Measurements from ENCODE around the gene MYO1E. TPM values are rescaled to one million over a fixed set of nuclear protein-coding genes. Genes with fewer than 3 reads are reported as not detected.

MYO1E gene
- polyA plus RNA-seq, 1 donor from 2014 or later, result 0.38 TPM

DNA sequence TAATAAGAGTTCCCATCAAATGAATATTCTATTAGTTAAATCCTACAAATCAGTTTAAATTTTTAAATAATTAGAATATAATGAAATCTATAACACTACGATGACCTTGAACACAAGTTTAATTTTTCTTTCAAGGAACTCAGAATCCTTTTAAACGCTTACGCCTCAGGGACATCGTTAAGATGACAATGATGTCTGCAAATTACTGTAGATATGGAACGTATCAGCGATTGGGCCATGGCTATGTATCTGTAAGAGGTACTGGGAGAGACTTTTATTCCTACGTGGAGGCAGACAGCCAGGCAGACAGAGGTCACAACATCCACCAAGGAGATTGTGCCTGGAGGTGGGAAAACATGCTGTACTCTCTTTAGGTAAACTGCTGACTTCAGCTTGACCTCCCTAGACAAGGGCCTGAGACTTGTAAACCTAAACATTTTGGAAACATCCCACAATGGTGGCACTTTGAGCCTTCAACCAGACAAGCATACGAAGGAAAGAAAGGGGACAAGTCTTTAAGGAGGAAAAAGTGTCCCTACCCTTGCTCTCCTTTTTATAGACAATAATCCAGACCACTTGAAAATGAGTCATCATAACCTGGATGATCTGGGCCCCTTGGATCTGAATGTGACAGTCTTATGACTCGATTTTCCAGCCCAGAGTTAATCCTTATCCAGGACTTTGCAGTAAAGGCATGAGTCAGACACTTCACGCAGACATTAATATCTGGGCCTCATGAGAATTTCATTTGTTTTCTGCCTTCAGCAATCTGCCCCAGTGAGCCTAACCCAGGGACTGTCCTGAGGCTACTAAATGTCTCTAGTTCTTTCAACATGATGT lies 172.8 kb downstream of the MYO1E start:
- Histone ChIP-seq H3K4me3 (ENCODE audit: low read length) (no peak overlapping the region), H3K9me2 (ENCODE audit: insufficient read depth, low read length) (no peaks in the 10 kb centered on the region), H3K27me3 (ENCODE audit: insufficient read depth, low read depth, low read length) (no peaks in the 10 kb centered on the region), H3F3A (ENCODE audit: insufficient read depth, low read length, poor library complexity, severe bottlenecking) (no peaks in the 10 kb centered on the region), H2AFZ (ENCODE audit: low read depth, low read length) (no peak overlapping the region), H3K9ac (ENCODE audit: low read length) (no peak overlapping the region), H3K9me3 (ENCODE audit: low read length) (no peaks in the 10 kb centered on the region), H3K27ac (ENCODE audit: low read length) (no peak overlapping the region), H3K79me2 (replicated peaks; ENCODE audit: insufficient read depth, low read length) (no peaks in the 10 kb centered on the region), H4K20me1 (ENCODE audit: insufficient read depth) (no peaks in the 10 kb centered on the region), H3K36me3 (ENCODE audit: insufficient read depth, low read length) (no peaks in the 10 kb centered on the region), H3K4me2 (ENCODE audit: low read length) (no peak overlapping the region)
- TF ChIP-seq, protein P1, sequence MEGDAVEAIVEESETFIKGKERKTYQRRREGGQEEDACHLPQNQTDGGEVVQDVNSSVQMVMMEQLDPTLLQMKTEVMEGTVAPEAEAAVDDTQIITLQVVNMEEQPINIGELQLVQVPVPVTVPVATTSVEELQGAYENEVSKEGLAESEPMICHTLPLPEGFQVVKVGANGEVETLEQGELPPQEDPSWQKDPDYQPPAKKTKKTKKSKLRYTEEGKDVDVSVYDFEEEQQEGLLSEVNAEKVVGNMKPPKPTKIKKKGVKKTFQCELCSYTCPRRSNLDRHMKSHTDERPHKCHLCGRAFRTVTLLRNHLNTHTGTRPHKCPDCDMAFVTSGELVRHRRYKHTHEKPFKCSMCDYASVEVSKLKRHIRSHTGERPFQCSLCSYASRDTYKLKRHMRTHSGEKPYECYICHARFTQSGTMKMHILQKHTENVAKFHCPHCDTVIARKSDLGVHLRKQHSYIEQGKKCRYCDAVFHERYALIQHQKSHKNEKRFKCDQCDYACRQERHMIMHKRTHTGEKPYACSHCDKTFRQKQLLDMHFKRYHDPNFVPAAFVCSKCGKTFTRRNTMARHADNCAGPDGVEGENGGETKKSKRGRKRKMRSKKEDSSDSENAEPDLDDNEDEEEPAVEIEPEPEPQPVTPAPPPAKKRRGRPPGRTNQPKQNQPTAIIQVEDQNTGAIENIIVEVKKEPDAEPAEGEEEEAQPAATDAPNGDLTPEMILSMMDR (IDR thresholded peaks at IDR 0.05; ENCODE audit: poor library complexity, severe bottlenecking), result no peak
- TF ChIP-seq RAD21 (conservative IDR thresholded peaks at IDR 0.05), result no peak
- no peak for TF ChIP-seq EP300 (conservative IDR thresholded peaks at IDR 0.05; ENCODE audit: poor library complexity, severe bottlenecking)
- TF ChIP-seq EZH2 (IDR thresholded peaks at IDR 0.05; ENCODE audit: borderline replicate concordance, insufficient read depth, low read length, poor library complexity, severe bottlenecking), result no peak
- TF ChIP-seq SMC3 (conservative IDR thresholded peaks at IDR 0.05; ENCODE audit: poor library complexity), result no peak
- TF ChIP-seq TAF1 (IDR thresholded peaks at IDR 0.05; ENCODE audit: low read depth), result no peak
- no peak for TF ChIP-seq POLR2AphosphoS5 (IDR thresholded peaks at IDR 0.05)
- TF ChIP-seq, protein P2, sequence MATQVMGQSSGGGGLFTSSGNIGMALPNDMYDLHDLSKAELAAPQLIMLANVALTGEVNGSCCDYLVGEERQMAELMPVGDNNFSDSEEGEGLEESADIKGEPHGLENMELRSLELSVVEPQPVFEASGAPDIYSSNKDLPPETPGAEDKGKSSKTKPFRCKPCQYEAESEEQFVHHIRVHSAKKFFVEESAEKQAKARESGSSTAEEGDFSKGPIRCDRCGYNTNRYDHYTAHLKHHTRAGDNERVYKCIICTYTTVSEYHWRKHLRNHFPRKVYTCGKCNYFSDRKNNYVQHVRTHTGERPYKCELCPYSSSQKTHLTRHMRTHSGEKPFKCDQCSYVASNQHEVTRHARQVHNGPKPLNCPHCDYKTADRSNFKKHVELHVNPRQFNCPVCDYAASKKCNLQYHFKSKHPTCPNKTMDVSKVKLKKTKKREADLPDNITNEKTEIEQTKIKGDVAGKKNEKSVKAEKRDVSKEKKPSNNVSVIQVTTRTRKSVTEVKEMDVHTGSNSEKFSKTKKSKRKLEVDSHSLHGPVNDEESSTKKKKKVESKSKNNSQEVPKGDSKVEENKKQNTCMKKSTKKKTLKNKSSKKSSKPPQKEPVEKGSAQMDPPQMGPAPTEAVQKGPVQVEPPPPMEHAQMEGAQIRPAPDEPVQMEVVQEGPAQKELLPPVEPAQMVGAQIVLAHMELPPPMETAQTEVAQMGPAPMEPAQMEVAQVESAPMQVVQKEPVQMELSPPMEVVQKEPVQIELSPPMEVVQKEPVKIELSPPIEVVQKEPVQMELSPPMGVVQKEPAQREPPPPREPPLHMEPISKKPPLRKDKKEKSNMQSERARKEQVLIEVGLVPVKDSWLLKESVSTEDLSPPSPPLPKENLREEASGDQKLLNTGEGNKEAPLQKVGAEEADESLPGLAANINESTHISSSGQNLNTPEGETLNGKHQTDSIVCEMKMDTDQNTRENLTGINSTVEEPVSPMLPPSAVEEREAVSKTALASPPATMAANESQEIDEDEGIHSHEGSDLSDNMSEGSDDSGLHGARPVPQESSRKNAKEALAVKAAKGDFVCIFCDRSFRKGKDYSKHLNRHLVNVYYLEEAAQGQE (IDR thresholded peaks at IDR 0.05; ENCODE audit: borderline replicate concordance), result no peak
- TF ChIP-seq MXI1 (conservative IDR thresholded peaks at IDR 0.05; ENCODE audit: poor library complexity, severe bottlenecking), result no peak

DNA sequence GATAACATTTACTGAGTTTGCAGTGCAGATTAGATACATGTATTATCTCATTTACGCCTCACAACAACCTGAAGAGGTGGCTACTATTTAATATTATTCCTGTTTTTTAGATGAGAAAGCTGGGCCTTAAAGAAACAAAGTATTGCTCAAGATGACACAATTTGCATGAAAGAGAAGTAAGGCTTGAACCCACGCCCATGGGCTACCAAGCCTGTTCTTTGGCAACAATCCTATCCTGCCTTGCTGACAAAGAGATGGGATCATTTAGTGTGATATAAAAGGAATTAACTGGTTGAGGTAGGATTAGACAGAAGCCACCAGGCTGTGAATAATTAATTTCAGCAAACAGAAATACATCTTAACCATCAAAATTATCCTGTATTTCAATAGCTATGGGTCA lies 175.2 kb downstream of the MYO1E start:
- no peak overlapping the region for H3K9ac ChIP-seq (ENCODE audit: low read length)

More for the DNA sequence above, 175.2 kb downstream of the MYO1E start:
- Histone ChIP-seq H4K20me1 (ENCODE audit: insufficient read depth) (no peaks in the 10 kb centered on the region), H3K9me3 (ENCODE audit: low read length) (no peaks in the 10 kb centered on the region), H3K36me3 (ENCODE audit: insufficient read depth, low read length) (no peaks in the 10 kb centered on the region), H2AFZ (ENCODE audit: low read depth, low read length) (no peak overlapping the region), H3K9me2 (ENCODE audit: insufficient read depth, low read length) (no peaks in the 10 kb centered on the region), H3K4me3 (ENCODE audit: low read length) (no peak overlapping the region), H3K27ac (ENCODE audit: low read length) (no peak overlapping the region), H3F3A (ENCODE audit: insufficient read depth, low read length, poor library complexity, severe bottlenecking) (no peaks in the 10 kb centered on the region), H3K79me2 (replicated peaks; ENCODE audit: insufficient read depth, low read length) (no peaks in the 10 kb centered on the region), H3K4me2 (ENCODE audit: low read length) (no peak overlapping the region), H3K27me3 (ENCODE audit: insufficient read depth, low read depth, low read length) (no peaks in the 10 kb centered on the region)
- TF ChIP-seq POLR2AphosphoS5 (IDR thresholded peaks at IDR 0.05), result no peak
- no peak for TF ChIP-seq RAD21 (conservative IDR thresholded peaks at IDR 0.05)
- no peak for TF ChIP-seq TAF1 (IDR thresholded peaks at IDR 0.05; ENCODE audit: low read depth)
- TF ChIP-seq EP300 (conservative IDR thresholded peaks at IDR 0.05; ENCODE audit: poor library complexity, severe bottlenecking), result no peak
- TF ChIP-seq MXI1 (conservative IDR thresholded peaks at IDR 0.05; ENCODE audit: poor library complexity, severe bottlenecking), result no peak
- no peak for TF ChIP-seq SMC3 (conservative IDR thresholded peaks at IDR 0.05; ENCODE audit: poor library complexity)
- TF ChIP-seq EZH2 (IDR thresholded peaks at IDR 0.05; ENCODE audit: borderline replicate concordance, insufficient read depth, low read length, poor library complexity, severe bottlenecking), result no peak
- TF ChIP-seq, protein P1 (IDR thresholded peaks at IDR 0.05; ENCODE audit: poor library complexity, severe bottlenecking), result no peak
- TF ChIP-seq, protein P2 (IDR thresholded peaks at IDR 0.05; ENCODE audit: borderline replicate concordance), result no peak
